GM18861 (cell line): ENCODE data around the gene ASH1L.
"Not testable (repeated sequence)": the region's sequence is repeated elsewhere in the genome, so short reads cannot be mapped to it uniquely, and the experiment has no call there.

ENCODE experiments used
- ATAC-seq: cut with Tn5 transposase; IDR thresholded peaks from one replicate; pipeline ENCODE4 v1.9.1; 2021; ENCODE audit not compliant: unreplicated experiment

ASH1L gene

GRCh38 chr1:155563377-155564022 is 897 bp upstream of the ASH1L start:
- not testable (repeated sequence) for ATAC-seq

- ATAC-seq = peak; percentile 8
Measured at GRCh38 chr1:155561779-155562580, 623 bp downstream of the ASH1L start.

GRCh38 chr1:155555915-155556314 is 6.7 kb downstream of the ASH1L start:
- no peak for ATAC-seq

GRCh38 chr1:155553349-155553748 is 9.3 kb downstream of the ASH1L start:
- ATAC-seq = no peak

- ATAC-seq = no peak
Measured at GRCh38 chr1:155548706-155549105, 13.9 kb downstream of the ASH1L start.

- no peak for ATAC-seq
Measured at GRCh38 chr1:155540000-155540874, 22.4 kb downstream of the ASH1L start.

GRCh38 chr1:155537193-155537592 is 25.4 kb downstream of the ASH1L start:
- ATAC-seq = no peak

- no peak for ATAC-seq
Measured at GRCh38 chr1:155531624-155532023, 31.0 kb downstream of the ASH1L start.

- peak; percentile 59 for ATAC-seq
Measured at GRCh38 chr1:155529929-155530328, 32.7 kb downstream of the ASH1L start.

GRCh38 chr1:155529109-155529508 is 33.5 kb downstream of the ASH1L start:
- no peak for ATAC-seq

GRCh38 chr1:155527677-155528076 is 34.9 kb downstream of the ASH1L start:
- no peak for ATAC-seq

- ATAC-seq = no peak
Measured at GRCh38 chr1:155526356-155526755, 36.2 kb downstream of the ASH1L start.

- ATAC-seq = no peak
Measured at GRCh38 chr1:155522069-155522468, 40.5 kb downstream of the ASH1L start.

GRCh38 chr1:155518484-155518883 is 44.1 kb downstream of the ASH1L start:
- no peak for ATAC-seq

- ATAC-seq = no peak
Measured at GRCh38 chr1:155514582-155515187, 47.9 kb downstream of the ASH1L start.

- ATAC-seq = no peak
Measured at GRCh38 chr1:155513300-155513916, 49.2 kb downstream of the ASH1L start.

GRCh38 chr1:155511385-155511784 is 51.2 kb downstream of the ASH1L start:
- ATAC-seq = not testable (repeated sequence)

- ATAC-seq = no peak
Measured at GRCh38 chr1:155509064-155509463, 53.5 kb downstream of the ASH1L start.

- ATAC-seq = no peak
Measured at GRCh38 chr1:155507945-155508344, 54.7 kb downstream of the ASH1L start.

- ATAC-seq = not testable (repeated sequence)
Measured at GRCh38 chr1:155505963-155506362, 56.6 kb downstream of the ASH1L start.

GRCh38 chr1:155504207-155504606 is 58.4 kb downstream of the ASH1L start:
- no peak for ATAC-seq
